HUES64 (cell line): ENCODE data around the gene RASGRP1.

ENCODE experiments used
- H3K27ac ChIP-seq: 2 replicates; pipeline ENCODE4 v1.7.0; 2013; ENCODE audit warnings: low read depth, low read length, inconsistent platforms
- H3K27me3 ChIP-seq: 2 replicates; pipeline ENCODE4 v1.6.1; 2013; ENCODE audit warnings: mild to moderate bottlenecking, low read length; ENCODE audit not compliant: insufficient read depth
- H3K36me3 ChIP-seq: 2 replicates; pipeline ENCODE4 v1.6.1; 2013; ENCODE audit warnings: mild to moderate bottlenecking, low read length; ENCODE audit not compliant: insufficient read depth
- H3K4me1 ChIP-seq: 2 replicates; pipeline ENCODE4 v1.6.1; 2013; ENCODE audit warnings: mild to moderate bottlenecking, low read length, moderate library complexity; ENCODE audit not compliant: insufficient read depth
- H3K4me3 ChIP-seq: 2 replicates; pipeline ENCODE4 v1.5.1; 2013; ENCODE audit warnings: mild to moderate bottlenecking, low read length, moderate library complexity
- H3K9ac ChIP-seq: 2 replicates; pipeline ENCODE4 v1.6.1; 2013; ENCODE audit warnings: mild to moderate bottlenecking, low read depth, low read length
- H3K9me3 ChIP-seq: 2 replicates; pipeline ENCODE4 v1.6.1; 2013; ENCODE audit warnings: low read depth, low read length; ENCODE audit not compliant: insufficient read depth
- WGBS: fragments of 150-250, 120-280 bp; methylation state at CpG from one replicate; pipeline ENCODE4 v1.1.7; 2013; ENCODE audit warnings: missing lambda C conversion rate; 5-methylcytosine and 5-hydroxymethylcytosine counted together

The RASGRP1 gene

GRCh38 chr15:38534691-38535090 is 29.9 kb downstream of the RASGRP1 start:
- WGBS: 83% methylated on average over 3 of the region's 3 CpGs
- H3K27me3 ChIP-seq: no peaks in the 10 kb centered on the region
- H3K36me3 ChIP-seq: no peaks in the 10 kb centered on the region
- H3K9me3 ChIP-seq: no peaks in the 10 kb centered on the region
- H3K27ac ChIP-seq: no peak overlapping the region
- H3K4me1 ChIP-seq: peaks cover 6% of the 10 kb centered on the region; the same call in 1 of the 2 replicates
- H3K4me3 ChIP-seq: no peak overlapping the region
- H3K9ac ChIP-seq: no peak overlapping the region

DNA sequence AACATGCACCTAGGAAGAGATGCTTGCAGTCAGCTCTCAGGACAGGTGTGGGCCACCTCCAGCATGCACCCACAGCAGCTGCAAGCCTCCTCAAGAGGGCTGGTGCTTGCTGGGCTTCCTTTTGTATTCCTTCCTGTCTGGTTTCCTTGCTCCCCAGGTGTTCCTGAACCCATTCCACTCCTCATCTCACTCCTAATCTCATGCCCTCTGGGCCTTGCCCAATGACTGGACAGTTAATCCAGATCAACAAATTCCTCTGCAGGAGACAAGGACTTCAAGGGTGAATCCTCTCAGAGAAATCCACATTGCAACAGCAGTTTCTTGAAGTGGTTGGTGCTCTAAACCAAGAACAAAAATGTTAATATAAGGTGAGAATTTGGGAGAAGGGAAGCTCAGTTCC is 30.7 kb downstream of the RASGRP1 start:
- H3K4me3 ChIP-seq: no peak overlapping the region
- H3K4me1 ChIP-seq: peaks cover 6% of the 10 kb centered on the region; the same call in 1 of the 2 replicates
- no peak overlapping the region for H3K27ac ChIP-seq
- no peaks in the 10 kb centered on the region for H3K9me3 ChIP-seq
- H3K36me3 ChIP-seq: no peaks in the 10 kb centered on the region
- H3K9ac ChIP-seq: no peak overlapping the region
- no peaks in the 10 kb centered on the region for H3K27me3 ChIP-seq

GRCh38 chr15:38533416-38533915 is 31.1 kb downstream of the RASGRP1 start:
- H3K4me1 ChIP-seq: peaks cover 6% of the 10 kb centered on the region; the same call in 1 of the 2 replicates
- H3K27me3 ChIP-seq: no peaks in the 10 kb centered on the region
- no peak overlapping the region for H3K9ac ChIP-seq
- H3K4me3 ChIP-seq: no peak overlapping the region
- H3K9me3 ChIP-seq: no peaks in the 10 kb centered on the region
- 93% methylated on average over 6 of the region's 6 CpGs for WGBS
- H3K36me3 ChIP-seq: no peaks in the 10 kb centered on the region
- no peak overlapping the region for H3K27ac ChIP-seq

DNA sequence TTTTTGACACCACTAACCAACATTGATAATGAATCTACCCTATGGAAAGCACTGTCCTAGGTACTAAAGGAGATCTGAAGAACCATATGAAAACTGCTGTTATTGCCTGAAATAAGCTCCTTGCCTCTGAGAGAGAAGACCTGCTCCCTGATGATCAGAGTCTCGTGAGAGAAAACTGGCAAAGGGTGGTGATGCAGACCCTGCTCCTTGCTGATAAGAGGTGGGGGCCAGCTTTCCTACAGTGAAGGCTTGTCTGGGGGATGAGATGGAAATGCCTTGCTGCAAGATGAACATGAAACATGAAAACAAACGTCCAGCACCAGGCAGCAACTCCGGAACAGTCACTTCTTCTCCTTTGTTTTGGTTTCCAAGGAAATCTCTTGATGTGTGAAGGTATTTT is 31.9 kb downstream of the RASGRP1 start:
- Histone ChIP-seq H3K9ac (no peak overlapping the region), H3K27me3 (no peaks in the 10 kb centered on the region), H3K27ac (no peak overlapping the region), H3K36me3 (no peaks in the 10 kb centered on the region), H3K9me3 (no peaks in the 10 kb centered on the region), H3K4me3 (no peak overlapping the region), H3K4me1 (peaks cover 6% of the 10 kb centered on the region; the same call in 1 of the 2 replicates)
- 91% methylated on average over 3 of the region's 3 CpGs for WGBS

DNA sequence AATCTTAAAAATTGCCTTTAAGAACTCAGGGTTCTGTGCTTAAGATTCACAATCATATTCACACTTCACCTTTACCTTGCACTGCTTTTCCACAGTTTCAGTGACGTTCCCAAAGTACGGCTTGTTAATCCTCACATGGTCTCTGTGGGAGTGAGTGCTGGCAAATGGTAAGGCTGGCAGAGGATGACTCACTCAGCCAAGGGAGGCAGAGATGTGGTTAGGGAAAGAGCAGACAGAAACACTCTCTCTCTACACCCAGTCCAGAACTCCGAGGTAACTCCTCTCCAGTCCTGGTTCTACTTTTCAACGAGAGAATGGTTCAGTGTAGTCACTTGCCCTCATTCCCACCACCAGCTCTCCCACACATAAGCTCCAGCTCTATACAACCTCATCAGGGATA is 33.1 kb downstream of the RASGRP1 start:
- H3K9ac ChIP-seq: no peak overlapping the region
- H3K27me3 ChIP-seq: no peaks in the 10 kb centered on the region
- no peak overlapping the region for H3K4me3 ChIP-seq
- 85% methylated on average over 4 of the region's 4 CpGs for WGBS
- no peak overlapping the region for H3K27ac ChIP-seq
- no peaks in the 10 kb centered on the region for H3K9me3 ChIP-seq
- peaks cover 6% of the 10 kb centered on the region; the same call in 1 of the 2 replicates for H3K4me1 ChIP-seq
- H3K36me3 ChIP-seq: no peaks in the 10 kb centered on the region

- Histone ChIP-seq H3K4me3 (no peak overlapping the region), H3K9ac (no peak overlapping the region), H3K27ac (no peak overlapping the region), H3K9me3 (no peaks in the 10 kb centered on the region), H3K36me3 (no peaks in the 10 kb centered on the region), H3K27me3 (no peaks in the 10 kb centered on the region), H3K4me1 (peaks cover 6% of the 10 kb centered on the region; the same call in 1 of the 2 replicates)
- WGBS: 91% methylated on average over 1 of the region's 1 CpG
These were observed 34.5 kb downstream of the RASGRP1 start for GRCh38 chr15:38530113-38530512.

- H3K4me1 ChIP-seq: peaks cover 6% of the 10 kb centered on the region; the same call in 1 of the 2 replicates
- H3K36me3 ChIP-seq: no peaks in the 10 kb centered on the region
- H3K27ac ChIP-seq: no peak overlapping the region
- no peaks in the 10 kb centered on the region for H3K27me3 ChIP-seq
- no peaks in the 10 kb centered on the region for H3K9me3 ChIP-seq
- no peak overlapping the region for H3K9ac ChIP-seq
- no peak overlapping the region for H3K4me3 ChIP-seq
- no CpG with 5 or more reads among the region's 1 CpG for WGBS
These were observed 36.3 kb downstream of the RASGRP1 start for GRCh38 chr15:38528294-38528693.

- H3K9me3 ChIP-seq: no peaks in the 10 kb centered on the region
- no peaks in the 10 kb centered on the region for H3K27me3 ChIP-seq
- H3K9ac ChIP-seq: no peak overlapping the region
- WGBS: 89% methylated on average over 2 of the region's 2 CpGs
- H3K27ac ChIP-seq: no peak overlapping the region
- H3K36me3 ChIP-seq: no peaks in the 10 kb centered on the region
- no peaks in the 10 kb centered on the region for H3K4me1 ChIP-seq
- no peak overlapping the region for H3K4me3 ChIP-seq
These were observed 38.5 kb downstream of the RASGRP1 start for GRCh38 chr15:38526158-38526557.

- 94% methylated on average over 6 of the region's 6 CpGs for WGBS
- Histone ChIP-seq H3K27ac (no peak overlapping the region), H3K4me1 (no peaks in the 10 kb centered on the region), H3K9me3 (no peaks in the 10 kb centered on the region), H3K4me3 (no peak overlapping the region), H3K36me3 (no peaks in the 10 kb centered on the region), H3K27me3 (no peaks in the 10 kb centered on the region), H3K9ac (no peak overlapping the region)
These were observed 39.1 kb downstream of the RASGRP1 start for GRCh38 chr15:38525489-38525888.

- no peaks in the 10 kb centered on the region for H3K4me1 ChIP-seq
- H3K27ac ChIP-seq: no peak overlapping the region
- no peak overlapping the region for H3K4me3 ChIP-seq
- no peaks in the 10 kb centered on the region for H3K36me3 ChIP-seq
- H3K9me3 ChIP-seq: no peaks in the 10 kb centered on the region
- no peak overlapping the region for H3K9ac ChIP-seq
- H3K27me3 ChIP-seq: no peaks in the 10 kb centered on the region
- WGBS: 91% methylated on average over 5 of the region's 5 CpGs
These were observed 40.5 kb downstream of the RASGRP1 start for GRCh38 chr15:38524156-38524555.

DNA sequence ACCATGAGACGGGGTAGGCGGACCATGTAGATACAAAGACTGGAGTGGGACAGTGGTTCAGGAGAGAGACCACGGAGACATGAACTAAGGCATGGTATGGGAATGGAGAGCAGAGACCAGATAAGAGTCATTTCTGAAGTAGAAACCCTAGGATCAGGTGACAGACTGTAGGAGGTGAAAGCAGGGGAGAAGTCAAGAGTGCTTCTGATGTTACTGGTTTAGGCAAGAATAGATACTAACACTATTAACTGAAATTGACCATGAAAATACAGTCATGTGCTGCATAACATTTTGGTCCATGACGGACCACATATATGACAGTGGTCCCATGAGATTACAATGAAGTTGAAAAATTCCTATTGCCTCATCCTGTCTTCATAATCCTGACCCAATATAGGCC is 41.7 kb downstream of the RASGRP1 start:
- no peaks in the 10 kb centered on the region for H3K27me3 ChIP-seq
- H3K4me3 ChIP-seq: no peak overlapping the region
- WGBS: 89% methylated on average over 4 of the region's 4 CpGs
- no peaks in the 10 kb centered on the region for H3K36me3 ChIP-seq
- H3K4me1 ChIP-seq: peaks cover 4% of the 10 kb centered on the region; the same call in 1 of the 2 replicates
- no peak overlapping the region for H3K27ac ChIP-seq
- H3K9ac ChIP-seq: no peak overlapping the region
- H3K9me3 ChIP-seq: no peaks in the 10 kb centered on the region

- Histone ChIP-seq H3K27me3 (no peaks in the 10 kb centered on the region), H3K27ac (no peak overlapping the region), H3K4me3 (no peak overlapping the region), H3K36me3 (no peaks in the 10 kb centered on the region), H3K9me3 (no peaks in the 10 kb centered on the region), H3K4me1 (peaks cover 12% of the 10 kb centered on the region; the same call in 1 of the 2 replicates), H3K9ac (no peak overlapping the region)
- 81% methylated on average over 5 of the region's 5 CpGs for WGBS
These were observed 43.3 kb downstream of the RASGRP1 start for GRCh38 chr15:38521316-38521715.
